SH-SY5Y (cell line): ENCODE data around the gene PDE4D.

Experiments used
- GATA2 ChIP-seq: IDR thresholded peaks from 2 replicates; pipeline ENCODE4 v1.6.1; 2011; ENCODE audit warnings: mild to moderate bottlenecking, low read depth, low read length
- GATA3 ChIP-seq: IDR thresholded peaks from 2 replicates; pipeline ENCODE4 v1.6.1; 2011; ENCODE audit warnings: low read depth, mild to moderate bottlenecking, low read length, moderate library complexity

Gene PDE4D

DNA sequence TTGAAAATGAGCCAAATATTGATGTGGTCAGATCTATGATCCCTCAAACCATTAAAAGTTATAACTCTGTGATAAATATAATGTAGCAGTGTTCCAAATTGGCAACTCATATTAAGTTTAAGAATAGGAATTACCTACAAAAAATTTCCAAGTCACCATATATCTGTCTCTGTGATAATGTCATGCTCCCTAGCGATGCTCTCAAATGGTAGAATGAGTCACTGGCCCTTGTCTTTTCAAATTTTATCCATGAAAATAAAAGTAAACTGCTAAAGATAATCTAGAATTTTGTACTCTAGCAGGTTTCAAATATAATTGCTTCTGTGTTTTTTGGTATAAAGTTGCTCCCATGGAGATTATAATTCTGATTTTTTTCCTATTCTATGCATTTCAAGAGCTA is 277.1 kb downstream of the PDE4D start:
- no peak for TF ChIP-seq GATA3
- TF ChIP-seq GATA2 = no peak

DNA sequence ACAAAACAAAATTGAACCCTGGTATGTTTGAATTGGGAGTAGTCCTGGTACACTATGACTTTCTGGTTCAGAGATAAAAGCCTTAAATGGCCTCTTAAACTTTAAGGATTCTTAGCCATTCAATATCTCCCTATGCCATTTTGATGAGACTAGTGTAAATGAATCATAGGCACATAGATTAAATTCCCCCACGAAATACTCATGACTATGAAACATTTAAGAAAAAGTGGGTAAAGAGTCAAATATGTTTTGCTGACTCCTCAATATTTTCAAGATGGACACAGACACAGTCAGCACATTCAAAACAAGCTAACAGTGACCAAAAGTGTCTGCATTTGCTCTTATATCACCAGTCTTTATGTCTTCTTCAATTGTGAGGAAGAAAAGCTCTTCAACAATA is 278.3 kb downstream of the PDE4D start:
- TF ChIP-seq GATA2 (no peak), GATA3 (no peak)

DNA sequence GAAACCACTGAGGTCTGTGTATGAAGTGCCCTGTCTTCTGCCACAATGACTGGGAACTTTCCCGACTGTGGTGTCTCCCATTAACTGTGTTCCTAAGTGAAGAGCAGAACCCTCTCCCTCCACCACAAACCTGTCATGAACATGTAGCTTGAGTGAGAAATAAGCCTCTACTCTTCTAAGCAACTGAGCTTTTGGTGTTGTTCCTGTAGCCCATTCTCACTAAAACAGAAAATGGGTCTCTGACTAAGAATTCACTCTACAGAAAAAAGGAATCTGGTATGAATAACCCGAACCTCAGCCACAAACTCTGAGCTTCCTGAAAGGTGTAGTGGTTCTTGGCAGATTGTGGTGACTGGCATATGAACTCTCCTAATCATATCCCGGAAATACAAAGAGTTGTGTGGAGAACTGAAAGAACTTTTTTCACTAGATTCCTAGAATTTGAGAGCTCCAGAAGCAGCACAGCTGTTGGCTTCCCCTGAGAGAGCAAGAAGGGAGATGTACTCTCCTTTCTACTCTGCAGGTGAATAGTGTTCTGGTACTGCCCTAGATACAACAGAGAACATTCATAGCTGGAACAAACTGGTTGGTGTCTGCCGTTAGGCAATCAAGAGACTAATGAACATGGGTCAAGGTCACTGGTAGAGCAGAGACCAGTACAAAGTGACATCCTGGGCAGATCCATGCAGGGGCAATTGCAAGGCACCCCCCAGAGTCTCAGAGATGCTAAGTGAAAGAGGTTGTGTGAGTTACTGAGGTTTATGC is 283.8 kb downstream of the PDE4D start:
- TF ChIP-seq GATA3 = no peak
- TF ChIP-seq GATA2 = no peak

DNA sequence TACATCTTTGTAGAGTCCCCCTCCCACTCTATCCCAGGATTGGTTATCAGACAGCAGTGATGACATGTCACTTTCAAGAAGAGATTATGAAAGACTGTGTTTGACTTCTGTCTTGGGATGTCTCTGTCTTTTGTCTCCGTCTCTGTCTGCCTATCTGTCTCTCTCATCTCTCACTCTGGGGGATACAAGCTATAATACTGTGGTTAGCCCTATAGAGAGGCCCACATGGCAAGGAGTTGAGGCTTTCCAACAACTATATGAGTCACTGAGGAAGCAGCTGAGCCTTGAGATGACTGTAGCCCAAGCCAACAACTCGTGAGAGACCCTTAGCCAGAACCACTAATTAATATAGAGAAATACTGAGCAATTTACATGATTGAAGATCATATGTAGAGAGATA is 284.8 kb downstream of the PDE4D start:
- TF ChIP-seq GATA3 = no peak
- no peak for TF ChIP-seq GATA2

DNA sequence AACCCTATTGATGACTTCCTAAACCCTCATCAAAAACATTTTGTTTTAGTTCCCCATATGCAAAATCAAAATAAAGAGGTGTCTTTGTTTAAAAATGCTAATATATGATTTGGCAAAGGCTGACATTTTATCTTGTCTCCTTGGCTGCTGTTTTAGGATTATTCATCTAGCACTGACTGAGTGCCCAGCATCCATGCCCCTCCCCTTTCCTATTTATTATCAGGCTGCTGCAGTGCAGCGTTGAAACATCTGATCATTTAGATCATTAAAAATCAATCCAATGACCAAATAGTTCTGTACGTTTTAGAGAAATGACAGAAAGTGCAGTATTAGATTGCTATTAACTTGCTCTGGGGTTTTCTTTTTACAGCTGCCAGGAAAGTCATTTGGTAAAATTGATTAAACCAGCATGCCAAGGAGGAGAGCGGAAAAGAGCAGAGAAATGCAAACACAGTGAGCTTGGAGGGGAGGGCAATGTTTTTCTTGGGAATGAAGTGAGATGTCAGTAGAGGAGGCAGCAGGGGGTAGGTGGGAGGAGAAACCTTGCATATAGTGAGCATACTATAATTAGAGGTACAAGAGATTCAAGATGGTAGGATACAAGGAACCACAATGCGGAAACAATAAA is 286.3 kb downstream of the PDE4D start:
- no peak for TF ChIP-seq GATA3
- TF ChIP-seq GATA2 = no peak

DNA sequence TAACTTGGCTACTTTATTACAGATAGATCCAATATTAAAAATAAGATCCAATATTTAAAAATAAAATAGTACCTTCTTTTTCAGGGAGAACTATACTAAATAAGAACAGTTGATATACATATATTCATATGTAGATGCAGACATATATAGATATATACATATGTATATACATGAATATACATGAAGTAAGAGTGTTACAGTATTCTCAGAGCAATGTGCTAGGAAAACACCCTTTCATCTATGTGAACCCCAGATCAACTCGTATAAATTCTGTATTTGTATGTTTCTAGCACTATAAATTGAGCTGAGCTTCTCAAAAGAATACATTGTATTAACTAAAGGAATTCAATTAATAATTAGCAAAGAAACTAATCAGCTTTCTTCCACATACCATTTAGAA is 287.6 kb downstream of the PDE4D start:
- no peak for TF ChIP-seq GATA3

DNA sequence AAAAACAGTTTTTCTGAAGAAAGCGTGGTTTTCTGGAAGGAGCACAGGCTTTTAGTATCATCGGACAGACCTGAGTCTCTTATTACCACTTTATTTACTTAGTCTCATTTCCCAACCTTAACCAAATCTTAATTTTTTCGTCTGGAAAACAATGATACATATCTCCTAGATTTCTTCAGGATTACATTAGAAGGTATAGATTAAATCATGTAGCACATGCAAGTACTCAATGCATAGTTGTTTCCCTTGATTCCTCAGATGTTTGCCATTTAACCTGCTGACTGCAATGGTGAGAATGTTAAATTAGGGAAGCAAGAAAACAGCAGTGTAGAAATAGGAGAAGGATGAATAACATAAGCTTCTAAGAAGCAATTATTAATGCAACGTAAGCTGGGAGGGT is 289.4 kb downstream of the PDE4D start:
- TF ChIP-seq GATA2 (no peak), GATA3 (no peak)

DNA sequence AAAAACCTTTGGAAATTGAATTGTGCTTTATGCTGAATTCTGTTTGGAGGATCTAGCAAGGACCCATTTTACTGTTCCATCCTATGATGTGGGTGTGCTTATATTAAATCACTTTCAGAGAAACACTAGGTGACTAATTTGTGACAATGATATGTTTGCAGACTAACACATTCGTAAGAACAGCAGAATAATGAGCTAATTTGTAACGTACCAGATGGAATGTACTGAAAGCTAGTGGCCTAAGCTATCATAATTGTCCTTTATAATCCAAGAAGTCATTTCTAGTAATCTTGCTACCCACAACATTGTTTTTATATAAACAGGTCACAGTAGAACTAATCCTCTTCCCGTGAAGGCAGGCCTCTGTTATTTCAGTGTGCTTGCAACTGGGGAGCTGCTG is 292.5 kb downstream of the PDE4D start:
- TF ChIP-seq GATA3 = no peak
- TF ChIP-seq GATA2 = no peak

DNA sequence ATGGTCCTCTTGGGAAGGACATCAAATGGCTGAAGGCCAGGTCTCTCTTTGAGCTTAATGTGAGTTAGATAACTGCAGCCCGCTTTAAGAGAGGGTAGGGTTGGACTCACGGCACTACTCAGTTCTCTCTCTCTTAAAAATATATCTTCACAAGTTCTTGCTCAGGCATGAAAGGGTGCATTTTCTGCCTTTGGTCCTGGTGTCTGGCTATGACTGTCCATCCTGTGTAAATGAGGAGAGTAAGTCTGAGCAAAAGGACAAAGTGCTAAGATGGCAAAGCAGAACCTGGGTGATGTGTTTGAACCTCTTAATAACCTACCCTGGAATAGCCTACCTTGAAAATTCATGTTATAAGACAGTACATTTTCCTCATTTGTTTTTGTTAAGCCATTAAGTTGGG is 293.4 kb downstream of the PDE4D start:
- TF ChIP-seq GATA2 (no peak), GATA3 (no peak)

DNA sequence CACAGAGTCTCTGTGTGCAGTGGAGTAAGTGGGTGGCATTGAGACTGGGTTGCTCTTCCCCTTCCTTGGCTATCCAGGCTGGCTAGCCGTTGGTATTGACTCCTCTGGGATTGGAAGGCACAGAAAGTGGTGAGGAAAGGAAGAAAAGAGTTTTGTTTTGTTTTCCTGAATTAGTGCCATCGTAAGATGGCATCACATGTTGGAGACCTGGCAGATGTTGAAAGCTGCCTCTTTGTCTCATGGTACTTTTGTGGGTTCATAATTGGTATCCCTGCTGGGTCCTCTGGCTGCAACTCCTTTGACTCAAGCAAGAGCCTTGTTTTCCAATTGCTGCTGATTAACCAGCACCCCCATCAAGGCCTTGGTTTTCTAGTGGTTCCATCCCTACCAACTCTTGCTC is 293.8 kb downstream of the PDE4D start:
- TF ChIP-seq GATA3 = no peak
- no peak for TF ChIP-seq GATA2

DNA sequence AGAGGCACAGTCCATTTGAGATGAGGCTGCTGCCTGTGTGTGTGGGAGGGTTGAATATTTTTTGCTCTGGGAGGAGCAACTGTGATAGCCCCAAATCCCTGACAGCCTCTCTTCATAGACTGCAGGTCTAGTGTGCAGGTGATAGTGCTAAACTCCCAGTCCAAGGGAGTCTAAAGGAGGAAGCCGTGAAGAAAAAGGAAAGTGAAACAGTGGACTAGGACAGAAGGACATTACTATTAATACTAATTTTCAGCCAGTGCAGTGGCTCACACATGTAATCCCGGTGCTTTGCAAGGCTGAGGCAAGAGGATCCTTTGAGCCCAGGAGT is 295.0 kb downstream of the PDE4D start:
- TF ChIP-seq GATA2 (no peak), GATA3 (no peak)

DNA sequence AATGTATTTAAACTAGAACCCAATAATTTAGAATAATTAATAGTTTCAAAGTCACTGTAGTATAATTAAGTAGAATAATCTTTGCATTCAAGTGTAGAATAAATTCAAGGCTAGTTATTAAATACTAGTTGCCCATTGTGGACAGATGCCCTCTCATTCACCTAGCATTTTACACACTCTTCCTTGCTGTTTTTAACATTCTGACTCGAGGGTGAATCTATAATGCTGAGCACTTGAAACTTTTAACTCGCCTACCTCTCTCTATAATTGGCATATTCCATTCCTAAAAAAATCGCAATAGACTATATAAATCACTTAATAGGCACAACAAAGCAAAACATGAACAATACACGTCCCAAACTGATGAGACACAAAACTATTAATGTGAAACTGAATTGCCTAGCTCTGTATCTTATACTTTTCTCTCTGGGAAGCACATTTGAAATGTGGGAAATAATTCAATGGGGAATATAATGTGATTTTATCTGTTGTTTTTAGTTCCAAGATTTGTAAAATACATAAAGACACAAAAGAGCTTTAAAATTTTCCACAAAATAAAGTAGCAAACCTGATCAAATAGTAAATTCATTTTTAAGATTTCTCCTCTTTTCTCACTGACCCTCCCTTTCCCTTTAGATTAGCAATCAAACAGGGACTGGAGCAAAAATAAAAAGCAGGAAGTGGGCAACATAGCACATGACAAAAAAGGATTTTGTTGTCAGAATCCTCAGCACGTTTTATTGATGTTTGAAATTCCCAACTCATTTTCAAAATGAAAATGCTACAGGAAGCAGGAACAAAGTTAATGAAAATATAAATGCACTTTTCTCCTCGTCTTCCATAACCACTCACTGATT is 295.6 kb downstream of the PDE4D start:
- TF ChIP-seq GATA2 (no peak), GATA3 (no peak)

DNA sequence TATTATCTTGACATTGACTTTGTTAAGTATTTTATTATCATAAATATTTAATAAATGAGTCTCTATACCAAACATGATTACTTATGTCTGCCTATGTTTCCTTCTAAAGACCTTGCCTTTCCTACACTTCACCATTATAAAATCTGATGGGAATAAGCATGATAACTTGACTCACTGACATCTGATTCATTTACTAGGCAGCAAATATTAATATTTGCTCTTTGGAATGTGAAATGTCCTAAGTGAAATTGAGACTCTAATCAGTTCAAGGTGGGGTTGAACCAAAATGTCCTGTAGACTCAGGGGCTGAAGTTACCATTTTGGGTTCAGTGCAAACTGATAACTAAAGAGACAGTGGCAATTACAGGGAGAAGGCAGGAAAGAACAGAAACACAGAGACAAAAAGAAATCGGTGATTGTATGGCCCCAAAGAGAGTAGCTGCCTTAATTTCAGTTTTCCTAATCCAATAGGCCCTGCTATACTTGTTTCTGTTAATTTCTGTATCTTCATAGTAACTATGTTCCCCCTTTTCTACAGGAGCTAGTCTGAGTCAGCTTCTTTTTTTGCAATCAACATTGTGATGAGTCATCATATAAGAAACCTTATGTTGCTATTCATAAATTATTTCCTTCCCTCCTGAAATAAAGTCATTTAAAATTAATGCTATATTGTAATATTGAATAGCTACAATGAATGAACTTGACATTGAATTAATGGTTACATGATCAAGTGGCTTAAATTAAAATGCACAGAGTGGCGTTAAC is 296.8 kb downstream of the PDE4D start:
- TF ChIP-seq GATA2 (no peak), GATA3 (no peak)

DNA sequence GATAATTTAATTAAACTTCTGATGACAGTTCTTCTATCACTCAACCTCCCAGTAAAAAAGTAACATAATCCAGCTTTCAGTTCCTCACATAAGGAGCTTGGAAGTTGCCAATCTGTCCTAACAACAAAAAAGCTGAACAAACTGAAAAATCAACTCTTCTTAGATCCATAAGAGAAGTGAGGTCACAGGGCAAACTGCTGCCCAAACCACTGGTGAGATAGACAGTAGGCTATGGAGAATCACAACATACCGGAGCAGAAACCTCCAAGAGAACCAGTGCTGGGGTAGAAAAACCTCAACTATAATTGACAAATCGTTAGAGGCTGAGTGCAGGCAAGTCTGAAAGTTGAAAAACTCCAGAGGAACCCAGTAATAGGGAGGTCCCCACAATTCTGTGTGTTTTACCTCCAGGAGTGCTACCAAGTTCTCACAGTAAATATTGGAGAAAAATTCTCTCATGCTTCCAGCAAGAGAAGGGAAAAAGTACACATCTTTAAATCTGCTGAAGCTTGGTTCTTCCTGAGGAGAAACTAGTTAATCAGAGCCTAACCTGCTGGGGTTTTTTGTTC is 300.0 kb downstream of the PDE4D start:
- TF ChIP-seq GATA3 (no peak), GATA2 (no peak)
